Endothelial cell of umbilical vein (primary cell): ENCODE data around the gene EFNA5.

Experiments
- EZH2 ChIP-seq: IDR thresholded peaks from 2 replicates; pipeline ENCODE4 v1.6.1; 2012; ENCODE audit warnings: borderline replicate concordance, low read depth, mild to moderate bottlenecking, moderate library complexity, low read length, inconsistent platforms; ENCODE audit not compliant: severe bottlenecking
- FOS ChIP-seq: IDR thresholded peaks from 2 replicates; pipeline ENCODE4 v1.6.1; 2011; ENCODE audit warnings: mild to moderate bottlenecking, low read length, moderate library complexity, borderline replicate concordance; ENCODE audit not compliant: insufficient read depth
- MYC ChIP-seq: IDR thresholded peaks from one replicate; pipeline ENCODE4 v1.6.1; 2011; ENCODE audit warnings: mild to moderate bottlenecking, low read depth, low read length
- POLR2A ChIP-seq: IDR thresholded peaks from 2 replicates; pipeline ENCODE4 v1.6.1; 2012; ENCODE audit warnings: low read depth, mild to moderate bottlenecking, control low read depth, low read length
- TF ChIP-seq, protein P1 (sequence below), 2 donors: IDR thresholded peaks; 1 replicate in 1 of 2; 2 replicates in 1 of 2; pipeline ENCODE4 v1.5.1; 2011; ENCODE audit warnings: low read length in 2 of 2, mild to moderate bottlenecking in 2 of 2, moderate library complexity in 2 of 2, control low read depth in 1 of 2, inconsistent platforms in 1 of 2, low read depth in 1 of 2; ENCODE audit not compliant: insufficient read depth in 1 of 2; ENCODE audit errors: extremely low read depth in 1 of 2

DNA sequence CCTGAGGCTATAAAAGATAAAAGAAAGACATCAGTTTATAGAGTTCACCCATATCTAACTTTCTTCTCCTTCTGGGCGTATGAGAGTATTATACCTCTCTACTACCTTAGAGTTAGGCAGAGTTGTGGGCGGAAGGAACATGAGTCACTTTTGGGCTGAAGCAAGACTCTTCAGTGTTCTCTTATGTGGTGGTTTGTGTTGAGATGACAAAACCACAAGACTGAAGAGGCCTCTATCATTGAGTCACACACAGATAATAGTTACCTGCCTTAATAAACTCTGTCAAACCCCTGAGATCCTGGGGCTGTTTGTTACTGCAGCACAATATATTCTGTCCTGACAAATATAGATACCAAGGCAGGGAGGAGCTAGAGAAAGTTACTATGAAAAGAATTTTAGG is 184.2 kb downstream of the EFNA5 start:
- no peak for TF ChIP-seq EZH2
- TF ChIP-seq, protein P1, sequence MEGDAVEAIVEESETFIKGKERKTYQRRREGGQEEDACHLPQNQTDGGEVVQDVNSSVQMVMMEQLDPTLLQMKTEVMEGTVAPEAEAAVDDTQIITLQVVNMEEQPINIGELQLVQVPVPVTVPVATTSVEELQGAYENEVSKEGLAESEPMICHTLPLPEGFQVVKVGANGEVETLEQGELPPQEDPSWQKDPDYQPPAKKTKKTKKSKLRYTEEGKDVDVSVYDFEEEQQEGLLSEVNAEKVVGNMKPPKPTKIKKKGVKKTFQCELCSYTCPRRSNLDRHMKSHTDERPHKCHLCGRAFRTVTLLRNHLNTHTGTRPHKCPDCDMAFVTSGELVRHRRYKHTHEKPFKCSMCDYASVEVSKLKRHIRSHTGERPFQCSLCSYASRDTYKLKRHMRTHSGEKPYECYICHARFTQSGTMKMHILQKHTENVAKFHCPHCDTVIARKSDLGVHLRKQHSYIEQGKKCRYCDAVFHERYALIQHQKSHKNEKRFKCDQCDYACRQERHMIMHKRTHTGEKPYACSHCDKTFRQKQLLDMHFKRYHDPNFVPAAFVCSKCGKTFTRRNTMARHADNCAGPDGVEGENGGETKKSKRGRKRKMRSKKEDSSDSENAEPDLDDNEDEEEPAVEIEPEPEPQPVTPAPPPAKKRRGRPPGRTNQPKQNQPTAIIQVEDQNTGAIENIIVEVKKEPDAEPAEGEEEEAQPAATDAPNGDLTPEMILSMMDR (IDR thresholded peaks at IDR 0.05; ENCODE audit: extremely low read depth in 1 of 2, insufficient read depth in 1 of 2, low read depth in 1 of 2, low read length in 2 of 2): no peak
- no peak for TF ChIP-seq POLR2A
- no peak for TF ChIP-seq FOS
- TF ChIP-seq MYC: no peak
